CD4-positive, alpha-beta T cell treated with Interleukin-4 for 1 hour (primary cell): ENCODE results near the gene C1orf141.
"Not testable (repeated sequence)": the region's sequence is repeated elsewhere in the genome, so short reads cannot be mapped to it uniquely, and the experiment has no call there.

ENCODE experiments used
- DNase-seq, 2 donors: peaks; one replicate each; pipeline ENCODE4 v3.0.0-alpha.2; 2020 to 2022

Gene C1orf141

GRCh38 chr1:67141832-67142231 lies 7.1 kb upstream of the C1orf141 start:
- not testable (repeated sequence) for DNase-seq

DNA sequence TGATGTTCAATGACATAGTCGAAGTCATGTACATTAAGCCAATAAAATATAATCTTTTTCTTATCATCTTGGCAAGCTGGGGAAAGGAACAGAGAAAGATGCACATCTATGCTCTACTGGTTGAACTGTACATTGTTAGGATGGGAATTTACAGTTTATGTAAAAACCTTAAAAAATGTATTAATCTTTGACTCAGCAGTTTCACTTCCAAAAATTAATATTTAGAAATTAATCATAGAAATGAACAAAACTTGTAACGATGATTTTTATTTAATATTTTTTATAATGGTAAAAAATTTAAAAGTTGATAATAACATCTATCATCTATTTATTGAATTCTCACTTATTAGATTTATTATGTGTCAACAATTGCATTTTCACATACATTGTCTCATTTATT lies 5.7 kb upstream of the C1orf141 start:
- DNase-seq: no peak

DNA sequence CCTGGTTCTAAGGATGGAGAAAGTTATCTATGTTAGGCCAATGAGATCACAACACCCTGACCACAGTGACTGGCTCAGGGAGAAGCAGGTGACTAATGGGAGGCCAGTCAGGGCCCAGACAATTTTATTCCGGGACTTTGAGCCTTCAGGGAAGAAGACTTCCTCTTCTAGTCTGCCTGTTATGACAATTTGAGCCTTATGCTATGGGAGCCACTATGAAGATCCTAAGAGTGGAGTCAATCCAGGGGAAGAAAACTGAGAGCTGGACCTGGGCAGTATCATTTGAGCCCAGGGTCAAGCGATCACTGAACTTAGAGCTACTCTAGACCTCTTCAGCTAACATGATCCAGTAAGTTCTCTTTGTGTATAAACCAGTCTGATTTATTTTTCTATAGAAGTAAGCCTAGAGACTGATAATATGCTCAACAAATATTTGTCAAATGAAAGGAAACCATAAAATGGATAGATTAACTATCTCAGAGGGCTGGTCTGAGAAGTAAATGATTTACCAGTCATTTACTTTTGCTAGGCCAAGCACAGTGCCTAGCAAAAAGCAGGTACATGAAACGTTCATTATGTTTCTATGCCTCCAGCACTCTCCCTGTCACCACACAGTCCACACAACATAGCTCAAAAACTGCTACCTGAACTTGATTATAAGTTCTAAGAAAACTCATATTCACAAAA lies 4.2 kb upstream of the C1orf141 start:
- DNase-seq: no peak

- no peak for DNase-seq
These were observed 2.6 kb upstream of the C1orf141 start for GRCh38 chr1:67137307-67137753.

GRCh38 chr1:67135354-67135753 lies 584 bp upstream of the C1orf141 start:
- no peak for DNase-seq

GRCh38 chr1:67133177-67133576 lies 1.6 kb downstream of the C1orf141 start:
- DNase-seq: no peak

DNA sequence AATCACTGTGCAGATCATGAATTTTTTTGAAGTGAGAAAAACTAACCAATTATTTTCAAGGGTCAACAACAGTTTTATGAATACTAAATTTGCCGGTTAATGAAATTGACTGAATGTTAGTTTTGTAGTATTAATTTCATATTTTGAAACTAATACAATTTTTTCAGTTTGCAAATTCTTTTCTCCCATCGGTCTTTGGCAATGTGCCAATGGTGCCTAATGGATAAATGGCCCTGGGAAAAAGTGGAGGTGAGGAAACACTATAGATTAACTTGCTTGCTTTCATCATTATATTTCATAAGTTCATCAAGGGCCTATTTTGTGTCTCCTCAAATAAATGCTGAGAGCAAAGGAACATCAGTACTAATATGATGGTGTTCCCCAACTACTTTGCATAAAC lies 4.1 kb downstream of the C1orf141 start:
- DNase-seq: no peak

- no peak for DNase-seq
These were observed 7.8 kb downstream of the C1orf141 start for GRCh38 chr1:67126974-67127373.

DNA sequence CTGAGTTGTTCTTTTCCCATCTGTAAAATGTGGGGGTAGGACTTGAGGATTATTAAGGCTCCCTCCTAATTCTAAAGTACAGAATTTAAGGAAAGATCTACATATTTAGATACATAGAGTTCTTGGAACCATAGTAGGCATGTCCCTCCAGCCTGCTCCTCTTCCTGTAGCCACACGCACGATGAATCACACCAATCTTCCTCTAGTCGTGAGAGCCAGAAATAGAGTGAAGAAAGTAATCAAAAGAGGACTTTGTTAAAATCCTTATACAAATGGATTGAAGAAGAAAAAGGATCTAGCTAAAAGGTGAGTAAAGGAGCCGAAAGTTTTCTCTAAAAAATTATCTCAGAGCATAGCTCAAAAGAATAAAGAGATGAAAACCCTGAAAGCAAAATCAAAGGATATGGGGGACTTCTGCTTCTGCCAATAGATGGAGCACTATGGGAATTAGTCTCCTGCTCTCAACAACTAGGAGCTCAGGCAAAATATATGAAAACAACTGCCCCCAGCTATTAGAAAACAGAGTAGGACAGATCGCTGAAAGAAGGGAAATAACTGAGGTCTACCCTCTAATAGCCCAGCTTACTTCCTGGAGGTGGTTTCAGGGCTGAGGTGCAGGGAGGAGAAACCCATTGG lies 8.5 kb downstream of the C1orf141 start:
- no peak for DNase-seq

DNA sequence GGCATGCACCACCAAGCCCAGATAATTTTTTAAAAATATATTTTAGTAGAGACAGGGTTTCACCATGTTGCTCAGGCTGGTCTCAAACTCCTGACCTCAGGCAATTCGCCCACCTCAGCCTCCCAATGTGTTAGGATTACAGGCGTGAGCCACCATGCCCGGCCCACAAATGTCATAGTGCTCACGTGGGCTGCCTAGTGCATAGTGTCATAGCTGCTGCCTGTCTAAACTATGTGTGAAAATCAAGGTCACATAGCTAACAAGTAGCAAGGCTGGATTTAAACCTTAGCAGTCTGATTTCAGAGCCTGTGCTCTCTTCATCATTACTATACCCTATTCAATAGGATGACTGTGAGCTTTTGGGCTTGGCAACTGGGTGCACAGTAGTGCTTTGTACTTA lies 10.3 kb downstream of the C1orf141 start:
- no peak for DNase-seq

DNA sequence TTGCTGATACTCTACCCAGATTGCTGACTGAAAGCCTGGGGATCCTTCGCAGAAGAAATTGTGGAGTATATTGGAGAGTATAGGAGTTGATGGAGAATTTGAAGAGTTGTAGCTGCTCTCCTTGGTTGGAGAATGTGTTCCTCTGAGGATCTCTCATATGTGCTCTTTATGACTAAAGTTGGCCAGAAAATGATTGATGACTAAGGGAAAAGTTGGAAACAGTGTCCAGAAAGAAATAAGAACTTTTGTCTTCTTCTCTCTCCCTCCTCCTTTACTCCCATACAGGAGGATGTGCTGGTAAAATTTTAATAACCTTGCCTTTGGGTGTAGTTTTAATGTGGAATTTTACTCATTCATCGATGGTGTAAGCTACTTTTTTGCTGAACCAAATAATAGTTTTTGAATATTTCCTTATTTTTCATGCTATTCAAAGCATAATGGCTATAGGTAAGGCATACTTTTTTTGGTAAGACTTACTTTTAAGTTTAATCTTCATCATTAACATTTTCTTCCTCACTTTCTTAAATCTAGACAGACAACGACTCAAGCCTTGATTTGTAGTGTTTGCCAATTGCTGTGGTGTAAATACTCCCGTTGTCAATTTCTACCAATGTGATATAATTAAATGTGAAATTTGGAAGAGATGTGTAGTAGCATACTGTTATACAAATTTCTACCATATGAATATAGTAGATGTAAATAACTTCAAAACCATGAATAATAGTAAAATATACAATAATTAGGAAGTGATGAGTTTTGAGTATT lies 13.7 kb downstream of the C1orf141 start:
- no peak for DNase-seq

GRCh38 chr1:67118646-67119045 lies 16.1 kb downstream of the C1orf141 start:
- no peak for DNase-seq

DNA sequence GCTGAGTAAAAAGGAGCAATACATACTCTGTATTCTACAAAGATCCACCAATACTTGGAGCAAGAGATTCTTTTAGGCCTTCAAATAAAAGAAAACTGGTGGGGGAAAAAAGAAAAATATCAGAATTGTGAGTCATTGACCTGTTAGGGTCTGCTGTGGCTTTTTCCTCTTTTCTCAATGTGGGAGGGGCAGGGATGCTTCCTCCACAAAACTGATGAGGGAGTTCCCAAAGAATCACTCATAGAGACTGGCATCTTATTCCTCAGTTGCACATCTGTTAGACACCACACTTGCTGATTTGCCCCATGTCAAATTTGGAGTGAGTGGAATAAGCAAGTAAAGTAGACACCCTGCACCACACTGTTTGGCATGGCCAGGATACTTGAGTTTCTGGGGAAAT lies 16.6 kb downstream of the C1orf141 start:
- DNase-seq: no peak

- DNase-seq: no peak
These were observed 20.6 kb downstream of the C1orf141 start for GRCh38 chr1:67114162-67114561.

DNA sequence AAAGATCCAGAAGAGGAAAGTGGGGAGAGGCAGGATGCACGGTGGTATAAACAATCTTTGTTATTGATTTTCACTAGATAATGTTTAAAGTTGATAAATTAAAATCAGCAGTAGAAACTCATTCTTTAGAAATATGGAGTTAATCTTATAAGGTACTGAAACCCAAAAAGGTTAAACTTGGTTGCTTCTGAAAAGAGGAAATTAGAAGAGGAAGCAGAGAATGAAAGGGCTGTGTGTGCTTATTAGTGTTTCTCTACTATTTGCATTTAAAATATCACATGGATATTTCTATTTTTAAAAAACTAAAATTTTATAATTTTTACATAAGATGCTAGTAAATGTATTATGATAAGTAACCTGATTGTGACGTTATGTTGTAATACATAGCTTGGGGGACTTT lies 24.4 kb downstream of the C1orf141 start:
- DNase-seq: no peak

DNA sequence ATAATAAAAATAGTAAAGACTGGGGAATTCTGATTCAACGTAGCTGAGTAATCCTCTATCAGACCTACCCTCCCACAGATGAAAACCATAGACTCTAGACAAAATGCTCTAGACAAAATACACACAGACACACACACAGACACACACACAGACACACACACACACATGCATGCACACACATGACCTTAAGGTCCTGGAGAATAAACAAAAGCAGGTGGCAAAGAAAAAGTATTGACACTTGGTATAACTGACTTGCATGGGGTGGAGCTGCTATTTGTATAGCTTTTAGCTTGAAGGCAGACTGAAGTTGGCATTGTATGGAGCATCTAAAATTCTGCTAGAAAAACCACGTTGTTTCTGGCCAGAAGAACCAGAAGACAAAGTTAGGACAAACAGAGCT lies 29.3 kb downstream of the C1orf141 start:
- DNase-seq: no peak

- no peak for DNase-seq
These were observed 31.2 kb downstream of the C1orf141 start for GRCh38 chr1:67103548-67103947.

DNA sequence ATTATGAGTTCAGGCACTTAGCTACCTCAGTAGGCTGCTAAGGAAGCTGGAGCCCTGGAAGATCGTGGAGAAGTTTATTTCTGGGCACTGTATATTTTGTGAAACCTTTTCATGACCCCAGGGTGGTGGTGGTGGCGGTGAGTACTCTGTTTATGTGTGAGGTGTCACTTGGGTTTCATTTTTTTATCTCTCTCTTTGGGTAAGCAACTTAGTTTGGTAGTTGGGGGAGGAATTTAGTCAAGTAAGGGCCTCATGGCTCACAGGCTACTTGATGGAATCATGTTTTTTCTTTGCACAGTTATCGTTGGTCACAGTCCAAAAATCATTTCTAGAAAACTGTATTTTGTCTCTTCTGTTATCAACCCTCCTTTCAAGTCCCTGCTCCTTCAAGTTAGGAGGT lies 33.9 kb downstream of the C1orf141 start:
- DNase-seq: no peak

DNA sequence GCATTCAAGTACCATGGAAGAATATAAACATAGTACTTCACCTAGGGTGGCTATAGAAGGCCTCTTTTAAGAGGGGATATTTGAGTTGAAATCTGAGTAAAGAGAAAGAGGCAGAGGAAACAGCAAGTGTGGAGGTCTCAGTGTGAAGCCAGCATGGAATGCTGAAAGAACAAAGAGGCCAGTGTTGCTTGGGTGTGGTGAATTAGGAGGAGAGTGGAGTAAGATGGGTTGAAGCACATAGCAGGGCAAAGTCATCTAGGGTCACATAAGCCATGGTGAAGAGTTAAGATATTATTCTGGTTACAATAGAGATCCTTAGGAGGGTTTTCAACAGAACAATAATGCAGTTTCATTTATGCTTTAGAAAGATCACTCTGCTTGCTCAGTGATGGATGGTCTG lies 37.5 kb downstream of the C1orf141 start:
- DNase-seq: no peak

DNA sequence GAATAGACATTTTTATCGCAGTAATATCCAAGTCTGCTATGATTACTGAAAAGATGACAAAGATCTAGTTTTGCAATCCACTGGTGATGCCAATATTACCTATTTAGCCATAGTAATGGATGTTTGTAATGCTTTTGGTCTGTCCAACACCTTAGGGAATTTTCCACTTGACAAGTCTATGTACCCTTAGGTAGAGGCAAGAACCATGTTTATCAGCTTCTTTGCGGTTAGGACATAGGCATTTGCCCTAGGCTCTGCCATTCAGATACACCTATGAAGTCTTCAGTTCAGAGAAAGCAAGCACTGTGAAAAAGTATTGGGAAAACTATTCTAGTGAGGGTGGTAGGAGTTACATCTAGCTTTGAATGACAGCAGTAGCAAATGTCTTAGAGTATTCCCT lies 40.6 kb downstream of the C1orf141 start:
- no peak for DNase-seq

DNA sequence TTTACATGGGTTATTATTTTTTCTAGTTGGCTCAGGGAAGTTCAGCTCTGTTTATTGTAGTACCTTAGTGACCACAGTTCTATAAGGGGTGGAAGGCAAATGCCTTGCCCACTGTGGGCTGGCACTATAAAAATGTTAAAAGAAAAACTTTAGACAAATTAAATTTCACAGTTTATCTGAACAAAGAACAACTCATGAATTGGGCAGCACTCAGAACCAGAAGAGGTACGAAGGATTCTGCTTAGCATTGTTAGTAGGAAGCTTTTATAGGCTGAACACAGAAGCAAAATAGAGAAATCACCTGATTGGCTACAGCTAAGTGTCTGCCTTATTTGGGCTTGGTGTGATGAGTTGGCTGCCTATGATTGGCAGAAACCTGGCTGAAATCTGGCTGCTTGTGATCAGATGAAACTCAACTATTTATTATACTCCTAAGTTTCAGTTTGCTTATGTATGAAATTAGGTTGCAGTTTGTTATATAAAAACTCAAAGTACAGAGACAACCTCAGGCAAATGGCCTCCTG lies 45.0 kb downstream of the C1orf141 start:
- no peak for DNase-seq

DNA sequence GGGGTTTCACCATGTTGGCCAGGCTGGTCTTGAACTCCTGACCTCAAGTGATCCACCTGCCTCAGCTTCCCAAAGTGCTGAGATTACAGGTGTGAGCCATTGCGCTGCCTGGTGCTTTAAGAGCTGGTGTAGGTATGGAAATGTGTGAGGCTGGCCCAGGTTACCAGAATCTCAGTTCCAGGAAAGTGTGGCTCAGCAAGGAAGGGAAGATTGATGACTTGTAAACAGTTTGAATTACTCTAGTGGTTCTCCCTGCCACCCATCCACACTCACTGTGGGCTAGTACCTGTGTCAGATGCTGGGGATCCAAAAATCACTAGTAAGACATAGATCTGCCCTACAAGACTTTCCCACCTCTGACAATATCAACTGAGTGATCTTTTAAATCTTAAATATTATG lies 46.3 kb downstream of the C1orf141 start:
- DNase-seq: no peak

- no peak for DNase-seq
These were observed 49.4 kb downstream of the C1orf141 start for GRCh38 chr1:67085326-67085725.

- DNase-seq: no peak
These were observed 49.9 kb downstream of the C1orf141 start for GRCh38 chr1:67084765-67085318.
